Measurements from ENCODE around the gene CDK9. TPM values are rescaled to one million over a fixed set of nuclear protein-coding genes. Genes with fewer than 3 reads are reported as not detected.

The CDK9 gene
- total and polyA plus RNA-seq, 10 of the 15 experiments (the other 5 are each of a cell fraction or from before 2014, with no cell fraction given): 7.3 to 92.6 (median 51.6) TPM

GRCh38 chr9:127828262-127829031, 42.6 kb downstream of the CDK9 start (continued):
- TF ChIP-seq HSF1 (IDR thresholded peaks at IDR 0.05; ENCODE audit: low read depth, low read length) (no peak), ZBTB40 (IDR thresholded peaks at IDR 0.05; ENCODE audit: borderline replicate concordance) (no peak), TAF1 (IDR thresholded peaks at IDR 0.05; ENCODE audit: borderline replicate concordance, low read depth, low read length) (no peak), CHD1 (IDR thresholded peaks at IDR 0.05; ENCODE audit: low read depth, low read length) (no peak)

GRCh38 chr9:127829205-127829906, 43.5 kb downstream of the CDK9 start:
- Histone ChIP-seq H3K4me1 (ENCODE audit: control insufficient read depth, insufficient read depth, low read length) (no peaks in the 10 kb centered on the region), H3K36me3 (ENCODE audit: control insufficient read depth in 2 of 2, insufficient read depth in 2 of 2, low read length in 1 of 2) (no peaks in the 10 kb centered on the region), H3K79me2 (ENCODE audit: control insufficient read depth, insufficient read depth, low read length) (no peaks in the 10 kb centered on the region), H3K27me3 (replicated peaks in 1 of 2; ENCODE audit: control insufficient read depth in 2 of 2, insufficient read depth in 2 of 2, low read length in 1 of 2) (no peaks in the 10 kb centered on the region), H3K4me2 (ENCODE audit: control insufficient read depth, insufficient read depth) (no peak overlapping the region), H3K9ac (ENCODE audit: control insufficient read depth, insufficient read depth, low read length) (no peak overlapping the region), H4K20me1 (ENCODE audit: control insufficient read depth, insufficient read depth) (no peaks in the 10 kb centered on the region), H3K9me3 (replicated peaks; ENCODE audit: control insufficient read depth, insufficient read depth, low read length) (no peaks in the 10 kb centered on the region), H2AFZ (ENCODE audit: control insufficient read depth, low read depth, low read length) (no peak overlapping the region), H3K27ac (ENCODE audit: control insufficient read depth, insufficient read depth) (no peak overlapping the region), H3K4me3 (no peak overlapping the region)
- DNase-seq (ENCODE audit: low read depth, low spot score) (no peak), FAIRE-seq (no peak), ATAC-seq (no peak)
- TF ChIP-seq BMI1 (IDR thresholded peaks at IDR 0.05; ENCODE audit: borderline replicate concordance) (no peak), SUPT20H (IDR thresholded peaks at IDR 0.05; ENCODE audit: borderline replicate concordance, control insufficient read depth, low read depth, low read length) (no peak), CHD2 (IDR thresholded peaks at IDR 0.05; ENCODE audit: borderline replicate concordance, low read depth, low read length) (no peak), HDGF (IDR thresholded peaks at IDR 0.05) (no peak), ATF2 (IDR thresholded peaks at IDR 0.05; ENCODE audit: low read length) (no peak), CREB1 (IDR thresholded peaks at IDR 0.05; ENCODE audit: low read depth) (no peak)
- RAD21 ChIA-PET (ENCODE audit: unreplicated experiment): no interaction called here
- in situ Hi-C loops (cut with MboI): no loop called here
- POLR2A ChIA-PET: no interaction called here
- 13% methylated on average over 6 of the region's 6 CpGs for WGBS (ENCODE audit: insufficient coverage, insufficient replicate concordance, low lambda C conversion rate, missing lambda C conversion rate)
- SMC1A ChIA-PET (ENCODE audit: uncharacterized antibody, unreplicated experiment): no interaction called here
- no TSS peak for BruUV-seq (replicated peaks)
- intact Hi-C loops (cut with micrococcal nuclease; ENCODE audit: unreplicated experiment): no loop called here
- CTCF ChIA-PET: no interaction called here
